Measurements from ENCODE around the gene SH3GL3.

GRCh38 chr15:83526319-83526718 lies 79.2 kb downstream of the SH3GL3 start:
- TF ChIP-seq, protein P1, sequence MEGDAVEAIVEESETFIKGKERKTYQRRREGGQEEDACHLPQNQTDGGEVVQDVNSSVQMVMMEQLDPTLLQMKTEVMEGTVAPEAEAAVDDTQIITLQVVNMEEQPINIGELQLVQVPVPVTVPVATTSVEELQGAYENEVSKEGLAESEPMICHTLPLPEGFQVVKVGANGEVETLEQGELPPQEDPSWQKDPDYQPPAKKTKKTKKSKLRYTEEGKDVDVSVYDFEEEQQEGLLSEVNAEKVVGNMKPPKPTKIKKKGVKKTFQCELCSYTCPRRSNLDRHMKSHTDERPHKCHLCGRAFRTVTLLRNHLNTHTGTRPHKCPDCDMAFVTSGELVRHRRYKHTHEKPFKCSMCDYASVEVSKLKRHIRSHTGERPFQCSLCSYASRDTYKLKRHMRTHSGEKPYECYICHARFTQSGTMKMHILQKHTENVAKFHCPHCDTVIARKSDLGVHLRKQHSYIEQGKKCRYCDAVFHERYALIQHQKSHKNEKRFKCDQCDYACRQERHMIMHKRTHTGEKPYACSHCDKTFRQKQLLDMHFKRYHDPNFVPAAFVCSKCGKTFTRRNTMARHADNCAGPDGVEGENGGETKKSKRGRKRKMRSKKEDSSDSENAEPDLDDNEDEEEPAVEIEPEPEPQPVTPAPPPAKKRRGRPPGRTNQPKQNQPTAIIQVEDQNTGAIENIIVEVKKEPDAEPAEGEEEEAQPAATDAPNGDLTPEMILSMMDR (conservative IDR thresholded peaks at IDR 0.05 in 1 of 2, IDR thresholded peaks at IDR 0.05 in 1 of 2; ENCODE audit: extremely low read depth in 1 of 2, insufficient read depth in 1 of 2, low read depth in 1 of 2, low read length in 2 of 2), result no peak
- no peak for TF ChIP-seq EZH2 (IDR thresholded peaks at IDR 0.05; ENCODE audit: borderline replicate concordance, low read length)

Measured in mammary epithelial cell (primary cell).